Brain microvascular endothelial cell (primary cell): ENCODE results near the gene SNAP91.

Experiments
- DNase-seq: peaks from one replicate; pipeline ENCODE4 v3.0.0-alpha.2; 2020
- H3K27ac ChIP-seq: fragments of 250-450 bp; sonication (Bioruptor Pico); 2 replicates; pipeline ENCODE4 v1.5.1; 2020; ENCODE audit warnings: mild to moderate bottlenecking, moderate library complexity
- H3K27me3 ChIP-seq: fragments of 250-450 bp; sonication (Bioruptor Pico); replicated peaks from 2 replicates; pipeline ENCODE4 v1.5.1; 2020; ENCODE audit warnings: mild to moderate bottlenecking
- H3K36me3 ChIP-seq: fragments of 250-450 bp; sonication (Bioruptor Pico); replicated peaks from 2 replicates; pipeline ENCODE4 v1.5.1; 2020; ENCODE audit warnings: mild to moderate bottlenecking
- H3K4me3 ChIP-seq: 2 replicates; pipeline ENCODE4 v1.5.1; 2011; ENCODE audit warnings: low read depth, mild to moderate bottlenecking, control low read depth, low read length, moderate library complexity
- in situ Hi-C: cut with HindIII; loops from 2 replicates; pipeline ENCODE4 v1.10.0; 2017; ENCODE audit warnings: low sequenced_read_pairs, low pct_ligation_motif_present
- TF ChIP-seq, protein P1 (sequence below): IDR thresholded peaks from 2 replicates; pipeline ENCODE4 v1.5.1; 2011; ENCODE audit warnings: low read depth, mild to moderate bottlenecking, moderate library complexity, low read length, control low read depth, inconsistent platforms; ENCODE audit errors: missing control alignments

Gene SNAP91

GRCh38 chr6:83536034-83536646 lies 172.8 kb downstream of the SNAP91 start:
- H3K27ac ChIP-seq: no peak overlapping the region
- TF ChIP-seq, protein P1, sequence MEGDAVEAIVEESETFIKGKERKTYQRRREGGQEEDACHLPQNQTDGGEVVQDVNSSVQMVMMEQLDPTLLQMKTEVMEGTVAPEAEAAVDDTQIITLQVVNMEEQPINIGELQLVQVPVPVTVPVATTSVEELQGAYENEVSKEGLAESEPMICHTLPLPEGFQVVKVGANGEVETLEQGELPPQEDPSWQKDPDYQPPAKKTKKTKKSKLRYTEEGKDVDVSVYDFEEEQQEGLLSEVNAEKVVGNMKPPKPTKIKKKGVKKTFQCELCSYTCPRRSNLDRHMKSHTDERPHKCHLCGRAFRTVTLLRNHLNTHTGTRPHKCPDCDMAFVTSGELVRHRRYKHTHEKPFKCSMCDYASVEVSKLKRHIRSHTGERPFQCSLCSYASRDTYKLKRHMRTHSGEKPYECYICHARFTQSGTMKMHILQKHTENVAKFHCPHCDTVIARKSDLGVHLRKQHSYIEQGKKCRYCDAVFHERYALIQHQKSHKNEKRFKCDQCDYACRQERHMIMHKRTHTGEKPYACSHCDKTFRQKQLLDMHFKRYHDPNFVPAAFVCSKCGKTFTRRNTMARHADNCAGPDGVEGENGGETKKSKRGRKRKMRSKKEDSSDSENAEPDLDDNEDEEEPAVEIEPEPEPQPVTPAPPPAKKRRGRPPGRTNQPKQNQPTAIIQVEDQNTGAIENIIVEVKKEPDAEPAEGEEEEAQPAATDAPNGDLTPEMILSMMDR: peak; percentile 85
- peak; percentile 57 for DNase-seq
- in situ Hi-C loops: no loop called here
- H3K36me3 ChIP-seq: no peaks in the 10 kb centered on the region
- no peaks in the 10 kb centered on the region for H3K27me3 ChIP-seq
- H3K4me3 ChIP-seq: no peak overlapping the region

DNA sequence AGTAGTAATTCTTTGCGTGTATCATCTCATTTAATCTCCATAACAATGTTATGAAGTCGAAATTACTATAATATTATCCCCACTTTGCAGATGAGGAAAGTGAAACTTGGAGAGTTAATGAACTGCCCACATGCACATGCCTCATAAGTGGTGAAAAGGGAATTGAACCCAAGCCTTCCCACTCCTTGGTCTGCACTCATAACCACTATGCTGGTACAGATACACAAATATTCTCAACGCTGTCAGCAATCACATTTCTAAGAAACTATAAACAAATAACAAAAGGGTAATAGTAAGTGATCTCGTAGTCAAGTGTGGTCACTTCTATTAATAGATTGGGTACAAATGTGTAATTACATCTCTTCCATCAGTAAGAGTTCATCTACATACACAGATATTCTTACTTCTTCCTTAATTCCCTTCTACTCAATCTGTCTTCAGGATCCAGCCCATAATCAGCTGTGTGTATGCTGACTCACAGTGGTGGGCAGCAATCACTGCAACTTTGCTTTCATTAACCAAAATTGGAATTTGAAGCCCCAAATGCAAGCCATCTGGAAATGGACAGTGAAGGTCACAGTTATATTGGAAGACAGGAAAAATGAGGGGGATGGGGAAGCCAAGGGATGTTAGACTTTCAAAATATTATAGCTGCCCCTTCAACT lies 190.0 kb downstream of the SNAP91 start:
- TF ChIP-seq, protein P1: peak; percentile 69
- Histone ChIP-seq H3K27me3 (no peaks in the 10 kb centered on the region), H3K36me3 (no peaks in the 10 kb centered on the region), H3K27ac (no peak overlapping the region), H3K4me3 (no peak overlapping the region)
- in situ Hi-C loops: loop anchor here (25.0 kb wide), 2 partner anchors 307 to 432 kb away; no protein-coding TSS in a partner anchor
- DNase-seq: peak; percentile 23

DNA sequence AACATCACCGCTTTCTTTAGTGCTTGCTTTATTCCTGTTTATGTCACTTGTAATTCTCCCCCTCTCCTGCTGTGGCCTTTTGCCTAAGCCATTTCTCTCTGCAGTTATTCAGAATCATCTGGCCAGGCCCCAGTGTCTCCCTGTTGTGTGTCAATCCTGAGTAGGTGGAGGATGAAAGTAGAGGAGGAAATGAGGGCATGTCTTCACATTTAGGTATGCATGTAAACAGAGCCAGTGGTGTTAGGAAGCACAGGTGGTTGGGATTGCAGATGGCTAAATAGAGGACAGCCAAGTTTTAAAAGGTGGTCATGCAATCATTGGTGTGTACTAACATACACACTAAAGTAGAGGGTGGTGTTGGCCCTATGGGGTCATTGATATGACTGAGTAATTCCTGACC lies 191.4 kb downstream of the SNAP91 start:
- Histone ChIP-seq H3K4me3 (no peak overlapping the region), H3K27ac (no peak overlapping the region), H3K36me3 (no peaks in the 10 kb centered on the region), H3K27me3 (no peaks in the 10 kb centered on the region)
- DNase-seq: no peak
- TF ChIP-seq, protein P1: no peak
- in situ Hi-C loops: loop anchor here (25.0 kb wide), 2 partner anchors 305 to 430 kb away; no protein-coding TSS in a partner anchor

DNA sequence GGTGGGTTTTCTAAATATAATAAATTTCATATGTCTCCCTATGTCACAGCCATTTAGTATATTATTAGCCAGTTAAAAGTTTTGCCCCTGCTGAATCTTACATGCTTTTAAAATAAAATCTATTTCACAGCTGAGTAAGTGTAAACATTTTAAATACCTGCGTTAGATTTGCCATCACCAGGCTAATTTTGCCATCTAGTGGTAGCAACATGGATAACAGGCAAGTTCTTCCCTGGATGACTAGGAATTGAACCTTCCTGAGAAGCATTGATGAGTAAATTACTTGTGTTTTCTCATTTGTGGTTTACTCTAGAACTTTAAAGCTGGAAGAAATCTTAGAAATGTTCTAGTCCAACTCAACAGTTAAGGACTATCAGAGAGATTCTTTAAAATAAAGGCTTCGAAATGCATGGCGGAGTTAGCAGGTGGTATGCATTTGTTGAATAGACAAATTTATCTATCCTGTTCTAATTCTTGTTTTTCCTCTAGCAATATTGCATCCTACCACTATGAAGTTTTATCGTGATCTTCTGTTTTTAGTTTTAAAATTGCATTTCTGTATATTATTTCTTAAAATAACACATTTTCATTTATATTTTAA lies 193.9 kb downstream of the SNAP91 start:
- Histone ChIP-seq H3K27me3 (no peaks in the 10 kb centered on the region), H3K4me3 (no peak overlapping the region), H3K27ac (no peak overlapping the region), H3K36me3 (no peaks in the 10 kb centered on the region)
- DNase-seq: peak; percentile 59
- TF ChIP-seq, protein P1: peak; percentile 76
- in situ Hi-C loops: loop anchor here (25.0 kb wide), 2 partner anchors 303 to 428 kb away; no protein-coding TSS in a partner anchor

- Histone ChIP-seq H3K27ac (no peak overlapping the region), H3K36me3 (no peaks in the 10 kb centered on the region), H3K27me3 (no peaks in the 10 kb centered on the region), H3K4me3 (no peak overlapping the region)
- DNase-seq: no peak
- in situ Hi-C loops: loop anchor here (25.0 kb wide), 2 partner anchors 302 to 427 kb away; no protein-coding TSS in a partner anchor
- TF ChIP-seq, protein P1: no peak
These were observed 194.4 kb downstream of the SNAP91 start for GRCh38 chr6:83514466-83514865.
